Suprapubic skin (tissue), 4 donors: ENCODE measurements around the gene SPATS2L. TPM values are rescaled to one million over a fixed set of nuclear protein-coding genes. Genes with fewer than 3 reads are reported as not detected.

Source experiments
- DNase-seq, 2 donors: peaks; one replicate each; pipeline ENCODE4 v3.0.0-alpha.2; 2019; ENCODE audit warnings: low spot score in 2 of 2
- H3K27ac ChIP-seq: fragments of 200-600 bp; sonication (generic); one replicate; pipeline ENCODE4 v1.5.1; 2019
- H3K27me3 ChIP-seq: fragments of 200-600 bp; sonication (generic); one replicate; pipeline ENCODE4 v1.5.1; 2019
- H3K36me3 ChIP-seq: fragments of 200-600 bp; sonication (generic); one replicate; pipeline ENCODE4 v1.5.1; 2019
- H3K4me1 ChIP-seq: fragments of 200-600 bp; sonication (generic); one replicate; pipeline ENCODE4 v1.5.1; 2019
- H3K4me3 ChIP-seq: fragments of 200-600 bp; sonication (generic); one replicate; pipeline ENCODE4 v1.5.1; 2019; ENCODE audit warnings: mild to moderate bottlenecking
- H3K9me3 ChIP-seq: fragments of 200-600 bp; sonication (generic); one replicate; pipeline ENCODE4 v1.5.1; 2019
- CTCF ChIP-seq, 2 donors: fragments of 200-600 bp in 1 of 2; fragments of 450-650 bp in 1 of 2; sonication (generic) in 1 of 2; IDR thresholded peaks; one replicate each; pipeline ENCODE4 v1.5.1; 2016 to 2019; ENCODE audit warnings: antibody characterized with exemption in 2 of 2, mild to moderate bottlenecking in 1 of 2, moderate library complexity in 1 of 2
- EP300 ChIP-seq: sonication (generic); formaldehyde crosslinking; IDR thresholded peaks from one replicate; pipeline ENCODE4 v1.6.1; 2017; ENCODE audit warnings: antibody characterized with exemption
- POLR2A ChIP-seq, 2 donors: fragments of 450-650 bp; IDR thresholded peaks; one replicate each; pipeline ENCODE4 v1.6.1; 2017; ENCODE audit warnings: antibody characterized with exemption in 2 of 2, mild to moderate bottlenecking in 2 of 2, moderate library complexity in 2 of 2
- POLR2AphosphoS5 ChIP-seq, 3 donors: sonication (generic); formaldehyde crosslinking; IDR thresholded peaks; one replicate each; pipeline ENCODE4 v1.6.1; 2017; ENCODE audit warnings: antibody characterized with exemption in 3 of 3
- WGBS: methylation state at CpG from one replicate; pipeline ENCODE4 v1.1.5; 2018; 5-methylcytosine and 5-hydroxymethylcytosine counted together
- total RNA-seq, 4 donors: library from RNA; depleted of rRNA; stranded (reverse); fragments of >200 nt; gene quantifications; one replicate each; pipeline ENCODE4 v1.1.0, GENCODE V29; 2016

The SPATS2L gene
- total RNA-seq, 4 donors from 2014 or later = 39.9 to 104 (median 57.7) TPM

- H3K4me1 ChIP-seq = peaks cover 2% of the 10 kb centered on the region
- TF ChIP-seq CTCF (IDR thresholded peaks at IDR 0.05) (no peak), POLR2AphosphoS5 (IDR thresholded peaks at IDR 0.05) (no peak), EP300 (no peak), POLR2A (IDR thresholded peaks at IDR 0.05) (no peak)
- 92% methylated on average over 2 of the region's 2 CpGs for WGBS
- peaks cover 4% of the 10 kb centered on the region for H3K36me3 ChIP-seq
- no peak overlapping the region for H3K4me3 ChIP-seq
- H3K9me3 ChIP-seq = no peaks in the 10 kb centered on the region
- no peak for DNase-seq
- no peak overlapping the region for H3K27ac ChIP-seq
- H3K27me3 ChIP-seq = no peaks in the 10 kb centered on the region
Measured at GRCh38 chr2:200450288-200450687, 143.8 kb downstream of the SPATS2L start.

GRCh38 chr2:200451511-200451910 lies 145.0 kb downstream of the SPATS2L start:
- Histone ChIP-seq H3K27ac (no peak overlapping the region), H3K9me3 (no peaks in the 10 kb centered on the region), H3K27me3 (no peaks in the 10 kb centered on the region), H3K36me3 (peaks cover 4% of the 10 kb centered on the region), H3K4me3 (no peak overlapping the region), H3K4me1 (peaks cover 10% of the 10 kb centered on the region)
- TF ChIP-seq POLR2AphosphoS5 (IDR thresholded peaks at IDR 0.05) (no peak), EP300 (no peak), POLR2A (IDR thresholded peaks at IDR 0.05) (no peak), CTCF (IDR thresholded peaks at IDR 0.05) (no peak)
- no peak for DNase-seq
- WGBS = 75% methylated on average over 2 of the region's 2 CpGs

- Histone ChIP-seq H3K27ac (no peak overlapping the region), H3K4me3 (no peak overlapping the region), H3K4me1 (peaks cover 10% of the 10 kb centered on the region), H3K9me3 (no peaks in the 10 kb centered on the region), H3K36me3 (peaks cover 4% of the 10 kb centered on the region), H3K27me3 (no peaks in the 10 kb centered on the region)
- 100% methylated on average over 2 of the region's 2 CpGs for WGBS
- no peak for DNase-seq
- no peak for TF ChIP-seq CTCF (IDR thresholded peaks at IDR 0.05)
- no peak for TF ChIP-seq EP300
- no peak for TF ChIP-seq POLR2A (IDR thresholded peaks at IDR 0.05)
- TF ChIP-seq POLR2AphosphoS5 (IDR thresholded peaks at IDR 0.05) = no peak
Measured at GRCh38 chr2:200452377-200452776, 145.9 kb downstream of the SPATS2L start.

- H3K9me3 ChIP-seq = no peaks in the 10 kb centered on the region
- TF ChIP-seq CTCF (IDR thresholded peaks at IDR 0.05) (no peak), POLR2AphosphoS5 (IDR thresholded peaks at IDR 0.05) (no peak), EP300 (no peak)
- DNase-seq = no peak
- 92% methylated on average over 8 of the region's 8 CpGs for WGBS
- H3K36me3 ChIP-seq = peaks cover 4% of the 10 kb centered on the region
- no peak overlapping the region for H3K4me3 ChIP-seq
- no peak overlapping the region for H3K27ac ChIP-seq
- H3K4me1 ChIP-seq = peaks cover 10% of the 10 kb centered on the region
- no peaks in the 10 kb centered on the region for H3K27me3 ChIP-seq
Measured at GRCh38 chr2:200453142-200453852, 146.8 kb downstream of the SPATS2L start.

GRCh38 chr2:200453853-200454534 lies 147.5 kb downstream of the SPATS2L start:
- Histone ChIP-seq H3K27me3 (no peaks in the 10 kb centered on the region), H3K27ac (no peak overlapping the region), H3K36me3 (peaks cover 4% of the 10 kb centered on the region), H3K9me3 (no peaks in the 10 kb centered on the region), H3K4me3 (no peak overlapping the region), H3K4me1 (peaks cover 10% of the 10 kb centered on the region)
- TF ChIP-seq POLR2AphosphoS5 (IDR thresholded peaks at IDR 0.05) = no peak
- TF ChIP-seq POLR2A (IDR thresholded peaks at IDR 0.05) = no peak
- no peak for TF ChIP-seq EP300
- no peak for TF ChIP-seq CTCF (IDR thresholded peaks at IDR 0.05)
- WGBS = 81% methylated on average over 5 of the region's 5 CpGs
- no peak for DNase-seq
